ENCODE data around the gene CPLX1. TPM values are rescaled to one million over a fixed set of nuclear protein-coding genes. Genes with fewer than 3 reads are reported as not detected.
A peak's percentile ranks its signal among the peaks of the same experiment; 100 is the strongest.

The CPLX1 gene
- total RNA-seq, 4 donors from 2014 or later: 1.8 to 2.4 (median 2.4) TPM; not detected in 1

DNA sequence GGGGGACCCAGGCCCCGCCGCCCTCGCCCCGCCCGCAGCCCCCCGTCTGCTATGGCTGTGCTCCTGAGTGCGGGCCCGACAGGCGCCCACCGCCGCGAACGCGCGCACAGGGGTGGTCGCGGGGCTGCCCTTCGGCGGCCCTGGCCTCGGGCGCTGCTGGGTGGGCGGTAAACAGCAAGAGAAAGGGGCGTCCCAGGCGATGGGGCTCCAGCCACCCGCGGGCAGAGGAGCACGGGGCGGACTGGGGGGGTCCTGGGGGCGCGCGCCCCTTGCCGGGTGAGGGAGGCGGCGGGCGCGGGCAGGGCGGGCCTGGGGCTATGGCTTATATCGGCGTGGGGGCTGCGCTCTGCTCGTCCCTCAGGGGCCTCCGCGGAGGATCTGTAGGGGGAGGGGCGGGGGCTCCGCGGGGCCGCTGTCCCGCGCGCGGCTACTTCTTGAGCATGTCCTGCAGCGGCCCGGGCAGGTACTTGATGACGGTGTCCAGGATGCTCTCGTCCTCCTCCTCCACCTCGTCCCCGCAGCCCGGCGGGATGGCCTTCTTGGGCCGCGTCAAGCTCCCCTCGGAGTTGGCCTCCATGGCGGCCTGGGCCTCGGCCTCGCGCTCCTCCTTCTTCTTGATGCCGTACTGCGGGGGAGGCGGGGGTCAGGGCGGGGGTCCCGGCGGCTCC lies 39.7 kb downstream of the CPLX1 start:
- Histone ChIP-seq H3K36me3 (no peaks in the 10 kb centered on the region), H3K27me3 (peaks cover 0 to 63% of the 10 kb centered on the region in 2 donors), H3K27ac (peak overlapping the region in 2 of 4 donors; percentile 40 to 75), H3K9me3 (no peaks in the 10 kb centered on the region), H3K4me3 (peak overlapping the region; percentile 19 to 54 (median 30)), H3K4me1 (peaks cover 0 to 41% (median 25%) of the 10 kb centered on the region in 4 donors)
- peak in 1 of 2 donors; percentile 11 for DNase-seq (ENCODE audit: low spot score in 2 of 2)
- WGBS, 2 donors: 3 to 5% methylated on average over 12 to 32 of the region's 72 CpGs
- no peak for TF ChIP-seq EP300 (IDR thresholded peaks at IDR 0.05)
- TF ChIP-seq POLR2A (IDR thresholded peaks at IDR 0.05): no peak
- no peak for TF ChIP-seq CTCF (IDR thresholded peaks at IDR 0.05)

GRCh38 chr4:785332-786073 lies 40.4 kb downstream of the CPLX1 start:
- peak overlapping the region in 1 of 4 donors; percentile 75 for H3K27ac ChIP-seq
- peak in 1 of 2 donors; percentile 11 for DNase-seq (ENCODE audit: low spot score in 2 of 2)
- 17 to 21% methylated on average over 37 to 49 of the region's 57 CpGs for whole genome bisulfite sequencing, 2 donors
- peaks cover 0 to under 1% (median 0%) of the 10 kb centered on the region in 3 donors for H3K36me3 ChIP-seq
- TF ChIP-seq EP300 (IDR thresholded peaks at IDR 0.05) (no peak), CTCF (IDR thresholded peaks at IDR 0.05) (no peak), POLR2A (IDR thresholded peaks at IDR 0.05) (no peak)
- peaks cover 0 to 56% of the 10 kb centered on the region in 2 donors for H3K27me3 ChIP-seq
- H3K4me3 ChIP-seq: peak overlapping the region; percentile 19 to 54 (median 30)
- H3K4me1 ChIP-seq: peaks cover 0 to 46% (median 31%) of the 10 kb centered on the region in 4 donors
- no peaks in the 10 kb centered on the region for H3K9me3 ChIP-seq

- no peak for TF ChIP-seq CTCF (IDR thresholded peaks at IDR 0.05)
- no peak for TF ChIP-seq EP300 (IDR thresholded peaks at IDR 0.05)
- no peak for TF ChIP-seq POLR2A (IDR thresholded peaks at IDR 0.05)
- 61 to 67% methylated on average over 52 to 57 of the region's 57 CpGs for WGBS, 2 donors
- peaks cover 0 to 55% (median 39%) of the 10 kb centered on the region in 4 donors for H3K4me1 ChIP-seq
- H3K27me3 ChIP-seq: peaks cover 0 to 51% of the 10 kb centered on the region in 2 donors
- no peaks in the 10 kb centered on the region for H3K9me3 ChIP-seq
- H3K36me3 ChIP-seq: peaks cover 0 to 8% (median 2%) of the 10 kb centered on the region in 3 donors
- H3K4me3 ChIP-seq: no peak overlapping the region
- peak in 1 of 2 donors; percentile 13 for DNase-seq (ENCODE audit: low spot score in 2 of 2)
- H3K27ac ChIP-seq: no peak overlapping the region
These were observed 41.3 kb downstream of the CPLX1 start for GRCh38 chr4:784401-785331.

- peak overlapping the region; percentile 84 to 93 (median 91) for H3K27ac ChIP-seq
- H3K36me3 ChIP-seq: peaks cover 0 to 32% (median 10%) of the 10 kb centered on the region in 3 donors
- DNase-seq (ENCODE audit: low spot score in 2 of 2): peak; percentile 98
- 0% methylated on average over 24 to 26 of the region's 57 CpGs for WGBS, 2 donors
- TF ChIP-seq CTCF (IDR thresholded peaks at IDR 0.05): peak in 2 of 5 experiments; percentile 26 to 30
- TF ChIP-seq EP300 (IDR thresholded peaks at IDR 0.05): peak; percentile 76 to 98
- TF ChIP-seq POLR2A (IDR thresholded peaks at IDR 0.05): peak; percentile 95
- peak overlapping the region; percentile 78 to 98 (median 88) for H3K4me3 ChIP-seq
- H3K4me1 ChIP-seq: peaks cover 0 to 64% (median 38%) of the 10 kb centered on the region in 4 donors
- H3K9me3 ChIP-seq: no peaks in the 10 kb centered on the region
- H3K27me3 ChIP-seq: peaks cover 0 to 21% of the 10 kb centered on the region in 2 donors
These were observed 44.3 kb downstream of the CPLX1 start for GRCh38 chr4:781493-782216.

Measured in tibial nerve (tissue), 4 donors.